GM18867 (cell line): ENCODE data around the gene DTNA.

ENCODE experiments used
- ATAC-seq: cut with Tn5 transposase; IDR thresholded peaks from one replicate; pipeline ENCODE4 v1.9.1; 2021; ENCODE audit warnings: mild to moderate bottlenecking, moderate library complexity; ENCODE audit not compliant: unreplicated experiment

The DTNA gene

GRCh38 chr18:34767601-34768027 lies 57.5 kb downstream of the DTNA start:
- peak; percentile 61 for ATAC-seq

- ATAC-seq = no peak
Observed at GRCh38 chr18:34771958-34772357, 61.9 kb downstream of the DTNA start.

DNA sequence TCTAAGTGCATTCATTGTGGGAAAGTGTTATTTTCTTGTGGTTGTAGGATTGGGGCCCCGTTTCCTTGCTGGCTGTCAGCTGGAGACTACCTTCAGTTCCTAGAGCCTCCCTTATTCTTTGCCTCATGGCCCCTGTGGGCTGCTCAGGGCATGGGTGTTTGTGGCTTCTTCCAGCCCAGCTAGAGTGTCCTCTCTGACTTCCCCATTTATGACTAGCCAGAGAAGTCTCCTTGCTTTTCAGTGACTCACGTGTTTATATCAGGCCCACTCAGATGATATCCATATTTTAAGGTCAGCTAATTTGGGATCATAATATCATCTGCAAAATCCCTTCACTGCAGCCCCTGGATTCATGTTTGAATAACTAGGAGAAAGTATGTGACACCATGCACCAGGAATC lies 62.8 kb downstream of the DTNA start:
- ATAC-seq = no peak

GRCh38 chr18:34773378-34773777 lies 63.3 kb downstream of the DTNA start:
- no peak for ATAC-seq

GRCh38 chr18:34773961-34774766 lies 64.1 kb downstream of the DTNA start:
- no peak for ATAC-seq

DNA sequence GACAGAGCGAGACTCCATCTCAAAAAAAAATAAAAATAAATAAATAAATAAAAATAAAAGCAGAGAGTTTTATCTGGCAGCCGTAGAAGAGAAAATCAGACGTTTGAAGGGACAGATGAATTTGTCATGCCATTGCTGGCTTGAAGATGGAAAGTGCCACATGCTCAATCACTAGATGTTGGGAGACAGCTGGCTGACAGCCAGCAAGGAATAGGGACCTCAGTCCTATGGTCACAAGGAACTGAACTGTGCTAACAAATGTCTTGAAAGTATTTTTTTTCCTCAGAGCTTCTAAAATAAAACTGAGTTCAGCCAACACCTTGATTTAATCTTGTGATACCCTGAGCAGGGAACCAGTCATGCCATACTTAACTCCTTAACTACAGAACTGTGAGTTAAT lies 65.4 kb downstream of the DTNA start:
- no peak for ATAC-seq

DNA sequence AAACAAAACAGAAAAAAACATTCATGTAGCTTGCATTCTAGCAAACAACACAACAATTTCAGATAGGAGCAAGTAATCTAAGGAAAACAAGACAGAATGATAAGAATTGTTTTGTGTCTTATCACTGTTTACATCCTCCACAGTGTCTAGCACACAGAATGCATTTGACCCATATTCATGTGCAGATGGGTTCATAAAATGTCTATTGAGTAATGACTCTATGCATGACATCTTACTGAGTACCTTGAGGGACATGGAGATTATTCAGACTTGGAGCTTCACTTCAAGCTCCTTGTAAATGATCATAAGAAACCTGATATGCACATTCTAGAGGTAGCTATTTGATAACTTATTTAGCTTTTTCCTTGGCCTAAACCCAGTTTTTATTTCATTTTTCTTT lies 69.0 kb downstream of the DTNA start:
- ATAC-seq = no peak

GRCh38 chr18:34780856-34781255 lies 70.8 kb downstream of the DTNA start:
- no peak for ATAC-seq

- ATAC-seq = no peak
Observed at GRCh38 chr18:34783501-34783900, 73.4 kb downstream of the DTNA start.

DNA sequence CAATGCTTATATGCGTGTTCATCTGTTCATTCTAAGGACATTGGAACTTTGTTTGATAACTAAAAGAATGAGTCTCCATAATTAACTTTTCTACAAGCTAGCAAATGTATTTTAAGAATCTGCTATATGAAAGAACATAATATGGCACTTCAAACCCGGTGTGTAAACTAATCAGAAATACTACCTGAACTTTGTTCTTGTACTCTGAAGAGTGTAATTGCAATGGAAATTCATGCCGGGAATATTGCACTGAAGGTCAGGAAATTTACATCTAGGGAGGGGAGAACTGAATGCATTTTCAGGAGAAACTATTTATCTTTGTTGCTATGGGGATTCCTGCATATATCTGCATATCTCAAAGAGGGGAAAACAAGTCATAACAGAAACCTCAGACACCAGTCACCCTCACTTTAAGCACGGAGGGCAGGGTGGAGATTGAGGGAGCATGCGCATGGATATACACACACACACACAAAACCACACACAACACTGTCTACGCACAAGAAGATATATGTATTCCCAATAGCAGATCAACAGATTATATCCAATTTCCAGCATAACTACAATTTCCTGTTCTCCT lies 76.2 kb downstream of the DTNA start:
- ATAC-seq = no peak

GRCh38 chr18:34787931-34788532 lies 77.9 kb downstream of the DTNA start:
- ATAC-seq = peak; percentile 82

- no peak for ATAC-seq
Observed at GRCh38 chr18:34789768-34790344, 79.8 kb downstream of the DTNA start.

DNA sequence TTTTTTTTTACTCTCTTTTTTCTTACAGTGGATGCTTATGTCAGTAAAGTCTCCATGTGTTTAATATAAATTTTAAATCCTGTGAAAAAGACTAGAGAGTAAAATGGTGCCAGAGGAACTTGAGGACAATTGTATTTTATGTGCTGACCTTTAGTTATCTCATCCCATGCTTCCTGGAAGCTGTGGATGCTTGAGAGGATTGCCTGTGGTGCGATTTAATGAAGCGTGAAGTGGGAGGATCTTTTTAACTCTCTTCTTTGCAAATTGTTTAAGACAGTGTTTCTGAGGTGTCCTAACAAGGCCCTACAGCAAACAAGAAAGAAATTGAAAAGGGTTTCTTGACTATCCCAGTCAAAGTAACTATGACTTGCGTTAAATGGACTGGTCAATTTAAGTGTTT lies 84.2 kb downstream of the DTNA start:
- no peak for ATAC-seq

DNA sequence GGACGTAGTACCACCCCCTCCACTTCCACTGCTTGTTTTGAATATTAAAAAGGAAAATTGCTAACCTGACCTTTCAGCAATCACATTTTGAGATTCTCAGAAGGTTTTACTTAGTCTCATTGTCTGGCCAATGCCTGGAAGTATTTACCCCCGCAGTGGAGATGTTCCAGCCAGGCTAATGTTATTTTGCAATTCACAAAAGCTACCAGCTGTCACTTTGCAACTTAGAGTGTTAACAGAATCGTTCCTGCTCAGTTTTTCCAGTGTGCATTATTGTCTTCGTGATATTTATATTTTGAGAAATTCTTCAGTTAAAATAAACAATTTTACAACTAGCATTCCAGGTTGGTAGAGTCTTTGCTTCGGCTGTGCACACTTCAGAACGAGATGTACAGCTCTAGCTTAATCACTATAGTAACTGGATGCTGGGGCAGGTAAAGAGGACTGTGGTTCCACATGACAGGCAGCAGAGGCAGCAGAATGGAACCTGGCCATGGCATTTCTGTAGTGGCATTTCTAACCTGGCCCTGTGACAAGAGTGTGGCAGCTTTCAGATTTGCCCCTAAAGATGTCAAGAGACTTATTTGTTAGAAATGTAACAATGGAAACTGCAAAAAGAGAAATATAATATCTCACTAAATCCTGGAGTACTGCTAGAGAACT lies 85.1 kb downstream of the DTNA start:
- ATAC-seq = no peak

GRCh38 chr18:34796035-34796657 lies 86.0 kb downstream of the DTNA start:
- no peak for ATAC-seq

DNA sequence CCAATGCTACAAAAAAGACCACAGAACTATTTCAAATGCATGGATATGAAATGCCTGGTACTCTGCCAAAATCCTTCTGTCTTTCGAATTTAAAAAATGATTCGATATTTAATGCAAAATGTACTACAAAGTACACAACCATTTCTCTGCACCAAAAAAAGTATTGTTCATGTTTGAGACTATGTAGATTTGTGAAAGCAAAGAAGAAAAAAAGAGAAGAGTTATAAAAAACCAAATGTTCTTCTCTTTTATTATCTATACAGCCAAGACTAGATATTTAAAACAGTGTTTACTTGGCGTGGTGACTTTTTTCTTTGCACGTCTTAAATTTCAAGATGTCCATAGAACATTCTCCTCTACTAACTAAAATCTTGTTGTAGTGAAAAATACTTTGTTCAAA lies 89.2 kb downstream of the DTNA start:
- ATAC-seq = no peak

GRCh38 chr18:34800381-34800780 lies 90.3 kb downstream of the DTNA start:
- no peak for ATAC-seq

DNA sequence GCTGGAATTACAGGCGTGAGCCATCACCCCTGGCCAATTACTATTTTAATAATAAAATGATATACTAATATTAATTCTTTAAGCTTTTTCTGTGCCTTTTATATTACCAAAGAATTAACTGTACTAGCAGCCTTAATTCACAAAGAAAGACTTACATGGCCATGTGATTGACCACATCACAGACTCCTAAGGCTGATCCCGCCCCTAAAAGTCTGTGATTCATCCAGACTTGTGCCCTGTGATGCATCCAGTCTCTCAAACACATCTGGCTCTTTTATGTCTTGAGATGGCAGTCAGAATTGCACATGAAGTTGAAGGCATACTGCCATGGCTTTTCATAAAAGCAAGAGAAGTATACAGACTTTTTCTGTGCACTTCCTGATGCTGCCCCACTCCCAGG lies 91.7 kb downstream of the DTNA start:
- no peak for ATAC-seq

DNA sequence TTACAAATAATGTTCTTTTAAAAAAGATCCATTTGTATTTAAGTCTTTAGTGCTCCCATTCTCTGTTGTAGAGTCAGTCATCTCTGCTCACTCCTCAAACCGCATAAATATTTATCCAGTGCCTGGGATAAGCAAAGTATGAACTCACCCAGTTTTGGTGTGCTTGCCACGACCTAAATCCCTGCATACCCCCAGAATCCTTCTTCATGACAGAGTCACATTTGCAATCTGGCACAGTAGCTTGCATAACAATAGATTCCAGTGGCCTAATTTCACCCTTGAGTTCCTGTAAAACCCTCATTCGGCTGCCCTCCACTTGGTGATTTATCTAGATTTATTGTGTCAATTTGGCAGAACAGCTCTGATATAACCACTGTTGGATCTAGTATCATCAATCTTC lies 92.9 kb downstream of the DTNA start:
- ATAC-seq = no peak

GRCh38 chr18:34803877-34804400 lies 93.8 kb downstream of the DTNA start:
- no peak for ATAC-seq
